Islet precursor cell (in vitro differentiated cells): ENCODE data around the gene TP73.

Source experiments
- DNase-seq: peaks from one replicate; pipeline ENCODE4 v3.0.0-alpha.2; 2018

TP73 gene

GRCh38 chr1:3651930-3652547 is at the start of gene TP73:
Gene TP73 (plus strand): TSS chr1:3652516. CDS start chr1:3682366, 29,850 bp downstream.
- DNase-seq, result no peak

- DNase-seq, result no peak
Observed at GRCh38 chr1:3603156-3603555, 49.2 kb upstream of the TP73 start.

GRCh38 chr1:3603571-3604467 is 48.5 kb upstream of the TP73 start:
- DNase-seq, result no peak

GRCh38 chr1:3604468-3604974 is 47.8 kb upstream of the TP73 start:
- DNase-seq, result no peak

GRCh38 chr1:3604997-3605823 is 47.1 kb upstream of the TP73 start:
- DNase-seq, result no peak

- DNase-seq, result no peak
Observed at GRCh38 chr1:3606779-3607702, 45.3 kb upstream of the TP73 start.

- DNase-seq, result no peak
Observed at GRCh38 chr1:3607703-3608065, 44.6 kb upstream of the TP73 start.

GRCh38 chr1:3608154-3608553 is 44.2 kb upstream of the TP73 start:
- DNase-seq, result no peak

GRCh38 chr1:3609016-3609768 is 43.1 kb upstream of the TP73 start:
- no peak for DNase-seq

GRCh38 chr1:3609769-3610526 is 42.4 kb upstream of the TP73 start:
- DNase-seq, result no peak

GRCh38 chr1:3610527-3611169 is 41.7 kb upstream of the TP73 start:
- no peak for DNase-seq

GRCh38 chr1:3611170-3612019 is 40.9 kb upstream of the TP73 start, which contains the start of gene MEGF6:
Gene MEGF6 (minus strand): TSS chr1:3611508. CDS start chr1:3611268, 240 bp downstream.
- peak; percentile 98 for DNase-seq

GRCh38 chr1:3612123-3612522 is 40.2 kb upstream of the TP73 start:
- DNase-seq, result no peak

GRCh38 chr1:3614755-3615742 is 37.3 kb upstream of the TP73 start:
- peak; percentile 69 for DNase-seq

GRCh38 chr1:3616861-3617260 is 35.5 kb upstream of the TP73 start:
- no peak for DNase-seq

GRCh38 chr1:3617806-3618345 is 34.4 kb upstream of the TP73 start:
- DNase-seq, result no peak

- no peak for DNase-seq
Observed at GRCh38 chr1:3618531-3618880, 33.8 kb upstream of the TP73 start.
